Fibroblast of peridontal ligament (primary cell): ENCODE data around the gene RBM43.
A peak's percentile ranks its signal among the peaks of the same experiment; 100 is the strongest.
"Not testable (repeated sequence)": the region's sequence is repeated elsewhere in the genome, so short reads cannot be mapped to it uniquely, and the experiment has no call there.

Experiments used
- DNase-seq: peaks from one replicate; pipeline ENCODE4 v3.0.0-alpha.2; 2010; ENCODE audit errors: extremely low read depth

RBM43 gene

GRCh38 chr2:151269798-151270568 lies 8.3 kb upstream of the RBM43 start:
- no peak for DNase-seq

GRCh38 chr2:151268085-151268484 lies 6.4 kb upstream of the RBM43 start:
- no peak for DNase-seq

GRCh38 chr2:151267537-151267936 lies 5.9 kb upstream of the RBM43 start:
- DNase-seq, result no peak

DNA sequence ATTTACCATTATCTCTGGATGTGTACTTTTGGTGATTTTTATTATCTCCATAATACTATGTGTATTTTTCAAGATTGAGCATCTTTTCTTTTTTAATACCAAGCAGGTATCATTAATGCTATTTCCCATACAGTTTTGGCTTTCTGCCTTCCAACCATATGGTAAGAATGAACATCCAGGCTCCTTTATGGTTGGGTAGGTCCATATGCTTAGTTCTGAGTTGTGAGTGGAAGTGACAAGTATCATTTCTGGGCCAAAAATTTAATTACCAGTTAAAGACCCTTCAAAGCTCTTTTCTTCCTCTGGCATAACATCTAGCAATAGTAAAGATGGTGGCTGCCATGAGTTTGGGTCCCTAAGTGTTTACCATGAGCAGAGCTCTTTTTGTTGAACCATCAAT lies 4.3 kb upstream of the RBM43 start:
- DNase-seq, result no peak

DNA sequence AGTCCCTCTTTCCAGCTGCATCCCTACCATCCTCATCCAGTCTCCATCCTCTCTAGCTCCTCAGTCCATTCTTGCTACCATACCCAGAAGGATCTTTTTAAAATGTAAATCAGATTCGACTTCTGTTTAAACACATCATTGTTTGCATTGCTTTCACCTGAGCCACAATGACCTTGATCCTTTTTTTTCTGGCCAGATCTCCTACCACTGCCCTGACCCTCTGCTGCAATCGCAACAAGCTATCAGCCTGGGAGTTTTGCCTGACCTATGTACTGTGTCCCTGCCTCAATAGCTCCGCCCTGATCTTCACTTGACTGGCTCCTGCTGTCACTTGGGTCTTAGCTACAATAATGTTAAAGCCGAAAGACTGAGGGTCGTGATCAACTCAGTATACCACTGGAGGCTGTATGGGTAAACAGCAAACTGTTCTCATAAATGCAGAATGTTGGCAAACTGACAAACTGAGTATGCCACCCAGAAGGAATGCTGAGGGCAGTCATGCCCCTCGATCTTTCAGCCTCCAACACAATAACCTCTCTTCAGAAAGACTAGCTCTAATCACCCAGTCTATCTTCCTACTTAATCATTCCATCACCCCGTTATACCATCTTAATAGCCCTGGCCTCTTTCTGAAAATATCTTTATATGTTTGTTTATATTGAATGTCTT lies 2.6 kb upstream of the RBM43 start:
- DNase-seq, result no peak

DNA sequence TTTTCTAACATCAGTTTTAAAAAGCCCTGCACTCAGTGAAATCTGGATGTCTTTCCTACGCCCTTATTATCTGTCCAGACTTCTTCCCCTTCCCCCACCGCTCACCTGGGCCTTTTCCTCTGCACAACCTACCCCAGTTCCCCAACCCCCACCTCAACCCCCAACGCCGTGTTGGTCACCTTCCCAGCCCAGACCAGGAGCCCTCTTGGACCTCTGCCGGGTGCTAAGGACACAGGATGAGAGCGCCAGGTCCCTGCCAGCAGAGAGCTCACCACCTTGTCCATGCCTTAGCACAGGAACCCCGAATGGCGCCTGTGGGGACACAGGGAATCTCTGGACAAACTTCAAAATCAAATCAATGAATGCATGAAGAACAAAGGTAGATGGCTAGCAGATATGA lies 966 bp upstream of the RBM43 start:
- no peak for DNase-seq

DNA sequence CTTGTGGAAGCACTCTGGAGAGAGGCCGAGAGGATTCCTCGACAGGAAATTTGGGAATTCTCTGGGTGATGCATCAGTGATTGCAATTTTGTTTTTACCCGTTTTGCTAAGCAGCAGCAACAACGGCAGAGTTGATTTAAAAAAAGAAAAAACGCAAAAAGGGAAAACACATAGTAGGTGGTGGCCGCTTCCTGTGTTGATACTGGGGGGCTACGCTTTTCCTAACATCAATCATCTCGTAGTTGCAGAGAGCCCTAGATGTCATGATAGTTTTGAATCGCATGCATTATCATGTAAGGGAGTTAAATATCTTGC lies 271 bp upstream of the RBM43 start:
- DNase-seq, result no peak

DNA sequence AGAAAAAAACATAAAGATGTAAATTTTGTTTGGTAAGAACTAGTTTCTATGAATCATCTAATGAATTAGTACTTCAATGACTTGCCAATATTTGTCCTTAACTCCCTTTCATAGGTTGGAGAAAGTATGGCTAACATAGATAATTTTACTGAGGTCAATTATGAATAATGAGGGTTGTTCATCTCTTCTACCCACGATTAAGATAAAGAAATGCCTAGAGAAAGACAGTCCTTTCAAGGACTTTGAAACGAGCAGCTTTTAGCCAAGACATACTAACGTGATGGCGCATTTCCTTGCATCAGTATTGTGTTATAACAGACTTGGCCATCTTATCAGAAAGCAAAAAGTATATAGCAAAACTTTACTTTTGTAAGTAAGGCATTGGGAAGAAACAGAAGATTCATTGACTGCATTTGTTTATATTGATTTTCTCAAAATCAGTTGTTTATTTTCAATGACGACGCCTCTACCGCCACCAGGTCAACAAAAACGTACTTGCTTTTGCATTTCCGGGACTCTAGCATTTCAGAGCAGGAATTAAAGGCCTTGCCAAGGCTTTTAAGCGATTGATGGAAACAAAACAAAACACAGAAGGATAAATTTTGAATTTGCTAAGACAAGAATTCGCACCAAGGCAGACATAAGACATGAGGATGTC lies 961 bp downstream of the RBM43 start:
- peak; percentile 70 for DNase-seq

DNA sequence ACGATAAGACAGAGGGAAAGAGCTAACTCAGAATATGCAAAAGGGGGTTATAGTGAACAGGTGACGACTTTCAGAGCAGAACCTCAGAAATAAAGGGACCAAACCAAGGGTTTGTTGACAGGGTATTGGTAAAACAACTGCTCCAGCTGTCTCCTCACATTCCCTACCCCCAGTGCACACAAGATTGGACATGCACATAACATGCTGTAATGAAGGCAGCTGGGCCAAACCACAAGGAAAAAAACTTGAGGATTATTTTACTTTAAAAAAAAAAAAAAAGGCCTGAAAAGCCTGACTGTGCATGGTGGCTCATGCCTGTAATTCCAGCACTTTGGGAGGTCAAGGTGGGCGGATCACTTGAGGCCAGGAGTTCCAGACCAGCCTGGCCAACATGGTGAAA lies 3.5 kb downstream of the RBM43 start:
- peak; percentile 93 for DNase-seq

- DNase-seq, result no peak
Observed at GRCh38 chr2:151252646-151253045, 9.0 kb downstream of the RBM43 start.

DNA sequence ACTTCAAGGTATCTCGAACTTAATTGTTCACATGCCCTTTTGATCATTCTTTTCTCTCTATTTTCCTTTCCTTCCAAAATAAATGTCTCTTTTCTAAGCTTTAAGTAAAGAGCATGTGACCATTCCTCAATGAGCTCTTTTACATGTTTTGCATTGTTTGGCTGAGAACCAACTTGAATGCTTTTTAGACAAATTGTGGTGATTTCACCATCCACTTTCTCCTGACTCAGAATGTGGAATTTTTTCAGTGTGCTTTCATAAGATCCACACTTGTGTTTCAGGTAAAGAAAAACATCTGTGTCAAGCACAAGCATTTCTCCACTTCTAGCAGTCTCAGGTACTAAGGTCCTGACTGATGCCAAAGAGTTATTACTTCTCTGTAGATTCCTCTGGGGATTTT lies 10.7 kb downstream of the RBM43 start:
- peak; percentile 95 for DNase-seq

- DNase-seq, result no peak
Observed at GRCh38 chr2:151247432-151247831, 14.2 kb downstream of the RBM43 start.

DNA sequence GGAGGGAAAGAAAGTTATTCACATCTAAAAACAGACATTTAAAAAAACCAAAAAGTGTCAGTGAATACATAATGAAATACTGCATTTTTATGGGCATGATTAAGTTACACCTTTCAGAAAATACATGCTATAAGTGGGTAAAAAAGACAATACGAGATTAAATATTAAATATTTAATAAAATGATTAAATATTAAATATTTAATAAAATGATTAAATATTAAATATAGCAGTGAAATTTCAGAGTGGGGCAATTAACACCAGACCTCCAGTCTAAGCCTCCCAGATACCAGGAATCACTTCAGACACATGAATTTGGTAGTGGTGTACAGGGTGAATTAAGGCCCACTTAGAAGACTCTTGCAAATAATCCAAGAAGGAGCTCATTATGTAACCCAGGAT lies 15.5 kb downstream of the RBM43 start:
- DNase-seq, result no peak

DNA sequence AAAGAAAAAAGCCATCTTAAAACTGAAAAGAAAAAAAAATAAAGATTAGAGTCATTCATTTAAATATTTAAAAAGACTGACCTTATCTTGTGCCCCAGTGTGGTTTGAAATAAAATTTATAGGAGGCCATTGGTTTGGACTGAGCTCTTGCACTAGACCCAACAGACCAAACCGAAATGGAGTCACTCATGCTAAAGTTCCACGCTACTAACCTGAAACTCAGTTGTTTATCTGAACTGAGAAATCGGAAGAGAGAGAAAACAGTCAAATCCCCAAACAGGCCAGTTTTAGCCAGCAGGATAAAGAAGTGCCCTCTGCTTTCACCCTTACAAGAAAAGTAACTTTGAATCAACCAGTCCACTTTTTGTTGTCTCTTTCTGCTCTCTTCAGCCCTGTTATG lies 18.2 kb downstream of the RBM43 start:
- no peak for DNase-seq

GRCh38 chr2:151241224-151241623 lies 20.4 kb downstream of the RBM43 start:
- no peak for DNase-seq

DNA sequence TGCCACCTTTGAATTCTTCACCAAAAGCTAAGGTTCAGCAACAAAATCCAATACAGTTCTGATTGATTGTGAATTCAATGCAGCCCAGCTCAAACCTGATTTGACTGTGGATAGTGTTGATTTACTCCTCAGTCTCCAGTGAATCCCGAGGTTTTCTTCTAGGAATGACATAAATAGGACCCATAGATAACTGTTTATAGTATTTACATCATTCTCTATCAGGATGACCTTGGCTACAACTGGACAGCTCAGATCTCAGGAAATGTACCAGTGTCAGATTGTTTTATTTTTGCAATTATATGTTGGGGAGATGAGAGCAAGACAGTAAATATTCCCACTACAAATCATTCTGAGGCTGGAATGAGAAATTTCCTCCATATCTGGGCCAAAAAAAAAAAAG lies 21.2 kb downstream of the RBM43 start:
- DNase-seq, result no peak

GRCh38 chr2:151239624-151240023 lies 22.0 kb downstream of the RBM43 start:
- DNase-seq, result no peak

- peak; percentile 94 for DNase-seq
Observed at GRCh38 chr2:151238527-151239487, 22.9 kb downstream of the RBM43 start.

DNA sequence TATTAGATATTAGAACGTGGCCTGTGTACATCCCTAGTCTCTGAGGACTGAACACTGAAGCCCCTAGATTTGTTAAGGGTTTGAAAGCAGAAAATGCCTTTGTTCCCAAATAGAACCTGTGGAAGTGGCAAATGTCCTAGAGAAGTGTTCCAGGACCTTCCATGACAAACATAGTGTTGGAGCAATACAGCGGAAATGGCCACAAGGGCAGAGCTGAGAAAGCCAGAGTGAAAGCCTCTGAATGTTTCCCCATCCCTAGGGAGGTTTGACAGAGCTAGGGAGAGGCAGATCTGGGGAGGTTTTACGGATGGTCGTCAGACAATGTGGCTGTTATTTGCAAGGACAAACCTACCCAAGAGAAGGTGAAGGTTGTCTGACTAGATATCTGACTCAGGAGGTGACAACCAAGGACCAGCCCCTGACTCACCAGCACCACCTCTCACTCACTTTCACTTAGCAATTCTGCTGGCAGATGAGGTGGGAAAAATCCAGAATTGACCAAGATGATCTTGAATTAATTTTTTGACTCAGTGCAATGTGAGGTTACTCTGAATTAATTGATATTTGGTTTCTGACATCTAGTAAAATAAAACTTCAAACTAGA lies 24.1 kb downstream of the RBM43 start:
- DNase-seq, result no peak

GRCh38 chr2:151233760-151234159 lies 27.9 kb downstream of the RBM43 start:
- DNase-seq, result not testable (repeated sequence)

- not testable (repeated sequence) for DNase-seq
Observed at GRCh38 chr2:151233288-151233687, 28.4 kb downstream of the RBM43 start.
